ENCODE data around the gene TTI1. TPM values are rescaled to one million over a fixed set of nuclear protein-coding genes. Genes with fewer than 3 reads are reported as not detected.

The TTI1 gene
- polyA plus RNA-seq, 3 donors = 6.4 to 9.1 (median 8.8) TPM

GRCh38 chr20:37933786-37934633 lies 99.2 kb downstream of the TTI1 start:
- no peaks in the 10 kb centered on the region for H3K36me3 ChIP-seq (replicated peaks in 1 of 2; ENCODE audit: control insufficient read depth in 1 of 2, insufficient read depth in 2 of 2, low read length in 2 of 2)
- Mint-ChIP-seq H3K9me3 (peaks cover 0 to 2% (median 0%) of the 10 kb centered on the region in 7 donors), H3K4me1 (no peaks in the 10 kb centered on the region), H3K36me3 (no peaks in the 10 kb centered on the region), H3K4me3 (no peak overlapping the region), H3K27ac (no peak overlapping the region), H3K27me3 (ENCODE audit: low read depth in 3 of 3) (peaks cover 10 to 12% (median 11%) of the 10 kb centered on the region in 3 donors)
- H3K27me3 ChIP-seq (ENCODE audit: control insufficient read depth in 2 of 2, insufficient read depth in 2 of 2, low read length in 2 of 2) = no peaks in the 10 kb centered on the region
- no peak overlapping the region for H3K9ac ChIP-seq (ENCODE audit: insufficient read depth, low read length, poor library complexity, severe bottlenecking)
- WGBS (ENCODE audit: insufficient coverage) = 88% methylated on average over 6 of the region's 15 CpGs
- no peaks in the 10 kb centered on the region for H4K20me1 ChIP-seq (ENCODE audit: insufficient read depth, low read length)
- H2AFZ ChIP-seq (ENCODE audit: insufficient read depth, low read depth, low read length, poor library complexity, severe bottlenecking) = no peak overlapping the region
- no peak for DNase-seq
- intact Hi-C loops (cut with micrococcal nuclease) = no loop called here
- TF ChIP-seq, protein P1, sequence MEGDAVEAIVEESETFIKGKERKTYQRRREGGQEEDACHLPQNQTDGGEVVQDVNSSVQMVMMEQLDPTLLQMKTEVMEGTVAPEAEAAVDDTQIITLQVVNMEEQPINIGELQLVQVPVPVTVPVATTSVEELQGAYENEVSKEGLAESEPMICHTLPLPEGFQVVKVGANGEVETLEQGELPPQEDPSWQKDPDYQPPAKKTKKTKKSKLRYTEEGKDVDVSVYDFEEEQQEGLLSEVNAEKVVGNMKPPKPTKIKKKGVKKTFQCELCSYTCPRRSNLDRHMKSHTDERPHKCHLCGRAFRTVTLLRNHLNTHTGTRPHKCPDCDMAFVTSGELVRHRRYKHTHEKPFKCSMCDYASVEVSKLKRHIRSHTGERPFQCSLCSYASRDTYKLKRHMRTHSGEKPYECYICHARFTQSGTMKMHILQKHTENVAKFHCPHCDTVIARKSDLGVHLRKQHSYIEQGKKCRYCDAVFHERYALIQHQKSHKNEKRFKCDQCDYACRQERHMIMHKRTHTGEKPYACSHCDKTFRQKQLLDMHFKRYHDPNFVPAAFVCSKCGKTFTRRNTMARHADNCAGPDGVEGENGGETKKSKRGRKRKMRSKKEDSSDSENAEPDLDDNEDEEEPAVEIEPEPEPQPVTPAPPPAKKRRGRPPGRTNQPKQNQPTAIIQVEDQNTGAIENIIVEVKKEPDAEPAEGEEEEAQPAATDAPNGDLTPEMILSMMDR (IDR thresholded peaks at IDR 0.05) = no peak
- H3K4me1 ChIP-seq (ENCODE audit: control insufficient read depth in 1 of 2, insufficient read depth in 2 of 2, low read length in 2 of 2) = no peaks in the 10 kb centered on the region
- no peak overlapping the region for H3K4me2 ChIP-seq (replicated peaks; ENCODE audit: extremely low read depth, low read length, poor library complexity, severe bottlenecking)
- H3K79me2 ChIP-seq (ENCODE audit: insufficient read depth, low read length) = no peaks in the 10 kb centered on the region
- H3K9me3 ChIP-seq (replicated peaks in 1 of 2; ENCODE audit: control insufficient read depth in 1 of 2, insufficient read depth in 1 of 2, low read length in 2 of 2) = no peaks in the 10 kb centered on the region
- H3K4me3 ChIP-seq (replicated peaks in 1 of 3; ENCODE audit: low read depth in 2 of 3, low read length in 3 of 3) = no peak overlapping the region
- no peak overlapping the region for H3K27ac ChIP-seq (ENCODE audit: low read depth in 1 of 2, low read length in 2 of 2)

Other genes with a start within 250 kb of the TTI1 start
- gene VSTM2L, start 130.3 kb downstream of the TTI1 start, polyA plus RNA-seq = not detected
- gene RPRD1B, start 290 bp upstream of the TTI1 start, polyA plus RNA-seq = 10 to 100 TPM in 1 of 3 donors, 1 to 10 TPM in 2; 3.6 to 12.3 (median 4.7) TPM
- 1 to 10 TPM in 2 of 3 donors, under 1 TPM in 1; 0.47 to 1.7 (median 1.6) TPM for gene TGM2, start 131.8 kb upstream of the TTI1 start, polyA plus RNA-seq
- gene KIAA1755, start 227.3 kb upstream of the TTI1 start, polyA plus RNA-seq = not detected